ENCODE data around the gene TMEM169.

DNA sequence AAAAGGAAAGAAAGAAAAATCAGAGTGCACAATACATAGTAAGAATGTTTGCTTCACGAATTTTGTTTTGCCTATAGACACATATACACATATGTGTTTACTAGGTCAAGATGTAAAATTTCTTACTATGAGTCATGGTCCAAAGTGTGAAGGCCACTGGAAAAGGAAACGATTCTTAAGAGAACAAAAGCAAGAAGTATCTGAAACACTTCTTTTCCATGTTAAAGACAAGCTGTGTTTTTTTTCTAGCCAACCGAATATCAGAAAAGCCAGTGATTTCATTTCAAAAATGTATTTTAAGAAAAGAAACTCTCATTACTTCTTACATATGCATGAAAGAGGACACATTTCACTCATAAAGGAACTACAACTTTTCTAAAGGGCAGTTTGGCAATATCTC, 25.0 kb upstream of the TMEM169 start:
- TF ChIP-seq, protein P1, sequence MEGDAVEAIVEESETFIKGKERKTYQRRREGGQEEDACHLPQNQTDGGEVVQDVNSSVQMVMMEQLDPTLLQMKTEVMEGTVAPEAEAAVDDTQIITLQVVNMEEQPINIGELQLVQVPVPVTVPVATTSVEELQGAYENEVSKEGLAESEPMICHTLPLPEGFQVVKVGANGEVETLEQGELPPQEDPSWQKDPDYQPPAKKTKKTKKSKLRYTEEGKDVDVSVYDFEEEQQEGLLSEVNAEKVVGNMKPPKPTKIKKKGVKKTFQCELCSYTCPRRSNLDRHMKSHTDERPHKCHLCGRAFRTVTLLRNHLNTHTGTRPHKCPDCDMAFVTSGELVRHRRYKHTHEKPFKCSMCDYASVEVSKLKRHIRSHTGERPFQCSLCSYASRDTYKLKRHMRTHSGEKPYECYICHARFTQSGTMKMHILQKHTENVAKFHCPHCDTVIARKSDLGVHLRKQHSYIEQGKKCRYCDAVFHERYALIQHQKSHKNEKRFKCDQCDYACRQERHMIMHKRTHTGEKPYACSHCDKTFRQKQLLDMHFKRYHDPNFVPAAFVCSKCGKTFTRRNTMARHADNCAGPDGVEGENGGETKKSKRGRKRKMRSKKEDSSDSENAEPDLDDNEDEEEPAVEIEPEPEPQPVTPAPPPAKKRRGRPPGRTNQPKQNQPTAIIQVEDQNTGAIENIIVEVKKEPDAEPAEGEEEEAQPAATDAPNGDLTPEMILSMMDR (IDR thresholded peaks at IDR 0.05), result no peak
- no peak for TF ChIP-seq EZH2 (IDR thresholded peaks at IDR 0.05; ENCODE audit: borderline replicate concordance, insufficient read depth, low read depth, low read length, poor library complexity, severe bottlenecking)
